ENCODE results near the gene UROC1.

GRCh38 chr3:126518779-126519177 is 1.2 kb upstream of the UROC1 start:
- no peak for TF ChIP-seq CTCF (IDR thresholded peaks at IDR 0.05; ENCODE audit: low read length)
- no peak for TF ChIP-seq EZH2 (optimal IDR thresholded peaks at IDR 0.05; ENCODE audit: low read depth, low read length)
